Sciatic nerve (tissue), 2 donors: ENCODE measurements around the gene KRT1. TPM values are rescaled to one million over a fixed set of nuclear protein-coding genes. Genes with fewer than 3 reads are reported as not detected.
"Not testable (repeated sequence)": the region's sequence is repeated elsewhere in the genome, so short reads cannot be mapped to it uniquely, and the experiment has no call there.

Source experiments
- ATAC-seq: fragments of 200-7000 bp; cut with Tn5 transposase; one replicate; pipeline ENCODE4 v1.9.1; 2020; ENCODE audit warnings: mild to moderate bottlenecking, moderate library complexity
- DNase-seq: peaks from one replicate; pipeline ENCODE4 v3.0.0-alpha.2; 2020; ENCODE audit warnings: low spot score
- intact Hi-C: fragments of 100-400 bp; cut with DNase I; formaldehyde crosslinking; loops from one replicate; pipeline ENCODE4 v1.14.2; 2022
- total RNA-seq: library from RNA; stranded (reverse); fragmentation: NEBNext Ultra II Directional; extraction: Animal tissue kit (Norgen Biotek cat#: 25700); gene quantifications from one replicate; pipeline ENCODE4 v1.2.1, GENCODE V29; 2021
- donor health status: DM: no; HTN: no; CAD: no.
- donor health status: DM: no; HTN: no; CAD: no.

KRT1 gene
- 1.3 TPM for total RNA-seq

DNA sequence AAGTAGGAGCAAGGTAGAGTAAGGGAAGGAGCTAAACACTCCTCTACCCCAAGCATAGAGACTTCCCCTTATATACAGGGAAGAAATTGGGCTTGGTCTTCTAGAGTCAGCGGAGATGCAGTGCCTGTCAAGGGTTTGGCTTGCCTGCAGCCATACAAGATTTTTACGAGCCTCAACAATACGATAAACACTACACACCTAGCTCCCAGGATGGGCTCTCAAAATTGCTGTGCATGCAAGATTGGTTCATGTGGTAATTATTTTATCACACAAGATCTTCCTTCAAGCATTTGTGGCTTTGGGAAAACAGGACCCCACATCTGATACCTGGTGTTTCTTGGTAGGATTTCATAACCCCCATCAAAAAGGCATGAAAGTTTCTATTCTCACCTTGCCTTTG, at the start of gene KRT1:
Gene KRT1 (minus strand): TSS at position 45 of the 400 bp plus-strand sequence. CDS start 59 bp downstream, outside the sequence.
- intact Hi-C loops, result no loop called here
- ATAC-seq, result no peak
- no peak for DNase-seq

- no peak for ATAC-seq
- DNase-seq, result no peak
- intact Hi-C loops, result no loop called here
These were observed 48.9 kb upstream of the KRT1 start for GRCh38 chr12:52729147-52729546.

GRCh38 chr12:52728374-52728773, 48.2 kb upstream of the KRT1 start:
- intact Hi-C loops, result no loop called here
- no peak for DNase-seq
- no peak for ATAC-seq

- intact Hi-C loops, result no loop called here
- ATAC-seq (no peak), DNase-seq (no peak)
These were observed 46.8 kb upstream of the KRT1 start for GRCh38 chr12:52727037-52727436.

DNA sequence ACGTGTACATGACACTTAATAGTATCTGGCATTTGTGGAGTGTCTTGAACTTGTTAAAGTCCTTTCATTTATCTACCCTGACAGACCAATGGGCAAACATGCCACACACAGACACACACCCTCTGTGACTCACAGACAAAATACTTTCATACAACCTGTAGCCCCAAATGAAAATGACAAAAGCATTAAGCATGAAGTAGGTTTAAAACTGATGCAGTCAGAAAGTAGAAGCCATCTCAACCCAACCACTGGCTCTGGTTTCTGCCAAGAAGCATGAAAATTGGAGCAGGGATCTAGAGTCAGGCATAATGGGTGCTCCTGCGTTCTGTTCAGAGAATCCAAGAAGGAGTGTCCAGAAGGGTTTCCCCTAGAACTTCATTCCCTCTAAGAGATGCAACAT, 46.2 kb upstream of the KRT1 start:
- ATAC-seq (no peak), DNase-seq (no peak)
- intact Hi-C loops, result no loop called here

DNA sequence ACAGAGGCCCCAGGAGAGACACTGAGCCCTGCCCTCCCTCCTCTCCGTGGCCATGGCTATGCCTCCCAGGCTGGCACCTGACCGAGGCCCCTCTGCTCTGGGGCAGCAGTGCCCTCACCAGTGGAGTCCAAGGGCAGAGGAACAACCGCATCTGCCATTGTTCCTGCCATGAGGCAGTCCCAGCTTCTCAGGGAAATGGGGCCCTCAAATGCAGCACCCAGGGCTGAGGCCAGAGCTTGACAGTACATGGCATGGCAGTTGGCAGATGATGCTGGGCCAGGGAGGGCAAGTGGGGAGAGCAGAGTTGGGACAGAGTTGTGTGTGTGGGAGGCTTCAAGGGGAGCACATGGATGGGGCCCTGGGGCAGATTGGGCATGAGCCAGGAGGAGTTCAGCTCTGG, 44.2 kb upstream of the KRT1 start:
- intact Hi-C loops, result no loop called here
- no peak for ATAC-seq
- DNase-seq, result no peak

- intact Hi-C loops, result no loop called here
- no peak for ATAC-seq
- no peak for DNase-seq
These were observed 42.5 kb upstream of the KRT1 start for GRCh38 chr12:52722680-52723079.

DNA sequence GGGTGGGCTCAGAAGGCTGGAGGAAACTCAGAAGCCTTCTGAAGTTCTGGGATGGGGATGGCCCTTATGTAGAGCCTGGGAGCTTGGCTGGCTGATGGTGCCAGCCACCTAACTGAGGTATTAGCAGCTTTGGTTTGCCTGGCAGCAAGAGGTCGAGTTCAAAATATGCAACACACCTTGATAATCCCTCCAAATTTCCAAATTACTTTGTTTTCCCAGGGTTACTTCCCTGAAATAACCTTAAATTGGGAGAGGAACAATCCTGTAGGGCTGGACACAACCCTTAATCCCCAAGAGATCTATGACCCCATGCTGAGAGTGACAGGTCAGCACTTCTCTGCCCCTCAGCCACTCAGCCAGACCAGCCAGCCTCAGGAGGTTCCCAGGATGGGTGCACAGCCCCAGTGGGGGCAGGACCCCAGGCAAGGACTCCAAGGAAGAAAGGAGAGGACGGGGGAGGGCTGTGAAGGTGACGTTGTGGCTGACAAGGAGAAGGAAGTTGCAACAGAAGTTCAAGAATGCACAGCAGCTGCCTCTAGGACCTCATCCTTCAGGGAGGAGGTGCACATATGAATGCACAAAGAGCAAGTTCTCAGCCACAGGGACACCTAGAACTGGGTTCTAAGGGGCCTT, 41.7 kb upstream of the KRT1 start:
- ATAC-seq, result no peak
- intact Hi-C loops, result no loop called here
- DNase-seq, result no peak

DNA sequence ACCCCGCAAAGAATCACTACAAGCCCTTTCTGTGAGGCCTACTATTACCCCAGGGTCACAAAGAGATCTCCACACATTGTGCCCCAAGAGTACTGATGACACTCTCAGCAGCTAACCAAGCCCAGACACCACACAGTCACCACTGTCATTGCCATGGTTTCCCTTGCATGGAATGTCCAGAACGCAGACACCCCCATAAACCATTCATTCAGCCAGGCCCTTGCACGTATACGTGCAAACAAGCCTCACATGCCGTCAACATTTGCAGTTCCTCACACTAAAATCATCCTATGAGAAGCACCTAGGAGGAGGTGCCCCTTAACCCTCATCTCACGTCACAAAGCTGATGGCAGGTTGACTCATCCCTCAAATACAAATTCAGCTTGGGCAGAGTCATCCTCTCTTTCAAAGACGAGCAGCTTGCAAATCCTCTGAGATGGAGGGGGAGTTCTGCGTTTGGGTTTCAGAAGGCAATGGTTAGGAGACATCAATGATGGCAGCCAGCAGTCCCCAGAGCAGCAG, 40.2 kb upstream of the KRT1 start:
- intact Hi-C loops, result no loop called here
- ATAC-seq, result no peak
- no peak for DNase-seq

DNA sequence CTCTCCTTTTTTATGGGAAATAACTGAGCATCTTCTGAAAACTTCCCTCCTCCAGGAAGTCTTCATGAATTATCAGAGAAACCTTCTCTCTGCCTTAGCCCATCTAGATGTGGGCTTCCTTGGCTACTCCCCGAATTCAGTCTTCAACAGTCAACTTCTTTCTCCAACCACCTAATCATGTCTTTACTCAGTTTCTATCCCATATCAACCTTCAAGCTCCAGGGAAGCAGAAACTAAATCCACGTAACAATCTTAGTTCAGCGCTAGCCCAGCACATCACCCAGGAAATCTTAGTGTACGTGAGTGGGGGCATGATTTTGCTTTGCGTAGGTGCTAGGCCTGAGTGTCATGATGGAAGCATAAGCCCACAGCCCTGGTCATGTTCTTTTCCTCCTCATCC, 35.9 kb upstream of the KRT1 start:
- intact Hi-C loops, result no loop called here
- DNase-seq (no peak), ATAC-seq (no peak)

DNA sequence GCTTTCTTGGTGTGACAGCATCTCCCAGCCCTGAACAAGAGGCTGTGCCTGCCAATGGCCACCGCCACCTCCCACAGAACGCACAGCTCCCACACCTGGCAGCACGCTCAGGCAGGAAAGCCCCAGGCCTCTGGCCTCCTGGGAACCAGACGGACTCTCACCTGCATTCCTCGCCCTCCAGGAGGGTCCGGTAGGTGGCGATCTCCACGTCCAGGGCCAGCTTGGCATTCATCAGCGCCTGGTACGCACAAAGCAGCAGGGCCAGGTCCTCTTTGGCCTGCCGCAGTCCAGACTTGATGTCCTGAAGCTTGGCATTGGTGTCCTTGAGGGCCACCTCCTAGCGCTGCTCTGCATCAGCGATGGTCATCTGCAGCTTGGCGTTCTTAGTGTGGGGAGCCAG, 35.2 kb upstream of the KRT1 start:
- intact Hi-C loops, result no loop called here
- DNase-seq (no peak), ATAC-seq (no peak)

DNA sequence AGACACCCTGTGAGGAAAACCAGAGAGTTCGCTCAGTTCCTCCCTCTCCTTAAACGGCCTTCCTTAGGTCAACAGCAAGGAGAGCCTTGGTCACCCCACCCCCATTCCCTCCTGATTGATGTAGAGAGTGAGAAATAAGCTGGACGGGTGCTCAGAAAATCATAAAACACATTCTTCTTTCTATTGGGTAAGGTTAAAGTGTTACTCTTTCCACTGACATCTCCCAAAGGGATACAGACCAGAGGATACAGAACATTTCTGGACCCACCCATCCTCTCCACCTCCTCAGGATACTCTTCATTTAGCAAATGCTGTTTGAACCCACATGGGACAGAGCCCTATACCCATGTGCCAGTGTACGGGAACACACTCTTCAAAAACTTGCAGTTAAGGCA, 34.7 kb upstream of the KRT1 start:
- ATAC-seq (no peak), DNase-seq (no peak)
- intact Hi-C loops, result no loop called here

- intact Hi-C loops, result no loop called here
These were observed 34.0 kb upstream of the KRT1 start for GRCh38 chr12:52713960-52714886.

DNA sequence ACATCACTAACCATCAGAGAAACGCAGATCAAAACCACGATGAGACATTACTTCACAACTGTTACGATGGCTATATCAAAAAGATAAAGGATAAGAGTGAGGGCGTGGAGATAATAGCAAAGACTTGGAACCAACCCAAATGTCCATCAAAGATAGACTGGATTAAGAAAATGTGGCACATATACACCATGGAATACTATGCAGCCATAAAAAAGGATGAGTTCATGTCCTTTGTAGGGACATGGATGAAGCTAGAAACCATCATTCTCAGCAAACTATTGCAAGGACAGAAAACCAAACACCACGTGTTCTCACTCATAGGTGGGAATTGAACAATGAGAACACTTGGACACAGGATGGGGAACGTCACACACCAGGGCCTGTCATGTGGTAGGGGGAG, 31.9 kb upstream of the KRT1 start:
- intact Hi-C loops, DNase-seq, ATAC-seq: not testable (repeated sequence)

More at GRCh38 chr12:52713960-52714886, 34.0 kb upstream of the KRT1 start:
- ATAC-seq (no peak), DNase-seq (no peak)

DNA sequence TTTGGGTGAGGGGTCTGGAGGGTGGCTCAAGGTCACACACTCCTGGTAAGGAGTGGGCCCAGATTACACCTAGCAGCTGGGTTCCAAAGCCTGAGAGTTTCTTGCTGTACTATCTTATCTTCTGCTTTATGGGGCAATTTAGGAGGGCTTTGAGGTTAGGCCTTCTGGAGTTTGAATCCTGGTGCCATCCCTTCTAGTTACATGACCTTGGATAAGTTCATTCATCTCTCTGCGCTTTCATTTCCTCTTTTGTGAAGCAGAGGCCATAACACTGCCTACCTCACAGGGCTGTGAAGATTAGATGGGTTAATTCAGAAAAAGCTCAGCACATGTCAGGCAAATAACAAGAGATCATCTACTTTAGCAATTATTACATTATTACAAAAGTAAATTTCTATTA, 30.5 kb upstream of the KRT1 start:
- no peak for DNase-seq
- no peak for ATAC-seq
- intact Hi-C loops, result no loop called here

- no peak for ATAC-seq
- intact Hi-C loops, result no loop called here
- no peak for DNase-seq
These were observed 27.8 kb upstream of the KRT1 start for GRCh38 chr12:52708010-52708409.

DNA sequence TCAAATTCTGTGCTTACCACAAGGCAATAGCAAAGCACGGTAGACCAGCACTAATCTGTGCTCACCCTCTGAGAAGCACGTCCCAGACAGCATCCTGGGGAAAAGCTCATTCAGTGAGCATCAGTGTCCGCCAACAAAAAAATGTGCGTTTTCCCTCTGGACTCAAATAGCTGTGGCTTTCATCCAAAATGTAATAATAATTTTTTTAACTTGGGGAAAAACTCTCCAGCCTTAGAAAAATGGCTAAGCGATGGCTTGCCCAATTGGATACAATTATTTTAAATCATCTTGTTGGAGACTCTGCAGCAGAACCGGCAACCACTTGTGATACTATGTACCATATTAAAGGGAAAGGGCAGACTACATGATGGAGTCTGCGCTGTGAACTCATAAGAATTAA, 24.3 kb upstream of the KRT1 start:
- intact Hi-C loops, result no loop called here
- no peak for DNase-seq
- no peak for ATAC-seq

DNA sequence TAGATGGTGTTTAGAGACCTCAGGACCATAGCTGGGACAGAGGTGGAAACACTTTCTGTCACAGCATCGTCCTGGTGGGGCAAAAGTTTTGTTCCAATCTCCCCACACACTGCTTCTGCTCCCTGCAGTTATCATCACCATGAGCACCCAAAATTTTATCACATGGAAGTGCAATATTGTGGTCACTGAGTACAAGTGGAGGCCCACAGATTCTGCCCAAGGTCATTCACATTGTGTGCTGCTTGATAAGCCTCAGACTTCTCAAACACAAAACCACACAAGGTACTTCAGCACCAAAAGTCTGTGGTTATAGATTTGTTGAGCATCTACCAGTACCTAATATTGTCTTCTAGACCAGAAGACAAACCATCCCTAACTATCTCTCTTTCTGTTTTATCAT, 23.7 kb upstream of the KRT1 start:
- no peak for DNase-seq
- intact Hi-C loops, result no loop called here
- no peak for ATAC-seq

DNA sequence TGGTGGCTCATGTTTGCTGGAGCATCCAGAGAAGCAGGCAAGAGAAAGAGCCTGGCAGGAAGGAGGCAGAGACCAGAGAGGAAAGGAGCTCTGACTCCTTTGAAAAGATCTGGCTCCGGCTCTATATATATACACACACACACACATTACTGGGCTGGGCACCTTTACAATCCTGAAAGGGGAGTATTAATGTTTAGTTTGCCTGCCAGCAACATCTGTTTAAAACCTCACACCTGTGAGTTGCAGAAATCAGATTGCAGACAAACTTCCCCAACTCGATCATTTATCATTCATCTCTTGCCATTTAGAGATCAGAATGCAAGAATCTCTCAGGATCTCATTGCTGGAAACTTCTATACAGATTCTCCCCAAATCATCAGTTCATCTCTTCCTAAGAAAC, 23.2 kb upstream of the KRT1 start, which contains the start of gene KRT77:
Gene KRT77 (minus strand): TSS at position 101 of the 400 bp plus-strand sequence. CDS start 90 bp downstream, at position 11.
- no peak for DNase-seq
- intact Hi-C loops, result no loop called here
- no peak for ATAC-seq

GRCh38 chr12:52702338-52702737, 22.1 kb upstream of the KRT1 start:
- no peak for DNase-seq

More at GRCh38 chr12:52702338-52702737, 22.1 kb upstream of the KRT1 start:
- ATAC-seq, result no peak
- intact Hi-C loops, result no loop called here
